HepG2 (cell line): Measurements from ENCODE around the gene P2RY2. TPM values are rescaled to one million over a fixed set of nuclear protein-coding genes. Genes with fewer than 3 reads are reported as not detected.

Experiments used
- ATAC-seq: fragments of 200-7000 bp; cut with Tn5 transposase; 3 replicates; pipeline ENCODE4 v1.9.1; 2020; ENCODE audit warnings: mild to moderate bottlenecking, moderate library complexity
- BruUV-seq: library from RNA; stranded (reverse); fragments of 400-500 nt; replicated peaks from 2 replicates; lab custom pipeline; 2021; lab: Mats Ljungman, UMichigan
- CTCF ChIA-PET: fragments of 300-600 bp; formaldehyde crosslinking; extraction: SDS; loops from one replicate; lab custom pipeline; 2021; ENCODE audit warnings: low total read pairs, inconsistent platforms, low intra/inter-chr PET ratio; lab: Yijun Ruan, JAX
- POLR2A ChIA-PET: fragments of 350-600 bp; sonication (Branson Sonifier 250); formaldehyde crosslinking; loops from one replicate; lab custom pipeline; 2020; ENCODE audit warnings: antibody characterized with exemption, inconsistent platforms; lab: Yijun Ruan, JAX
- DNase-seq: peaks from one replicate; pipeline ENCODE4 v3.0.0-alpha.2; 2015; ENCODE audit warnings: low spot score
- FAIRE-seq: peaks from 3 replicates; lab custom pipeline; 2011; peaks lifted over from hg19 to GRCh38; lab: Jason Lieb, UNC
- H2AFZ ChIP-seq: one replicate; pipeline ENCODE4 v1.6.1; 2011; ENCODE audit warnings: low read length, inconsistent platforms
- H3K27ac ChIP-seq: fragments of 300-600 bp; 3 replicates; pipeline ENCODE4 v1.8.0; 2011; ENCODE audit warnings: mixed run types, mild to moderate bottlenecking, mixed read lengths, low read length, inconsistent platforms; ENCODE audit not compliant: insufficient read depth; ENCODE audit errors: extremely low read length
- H3K27me3 ChIP-seq, 2 experiments: fragments of 200-600 bp in 1 of 2; 2 replicates in 1 of 2; 3 replicates in 1 of 2; pipeline versions ENCODE4 v1.6.0 to v1.8.0; 2011; ENCODE audit warnings: low read length in 2 of 2, mild to moderate bottlenecking in 2 of 2, moderate library complexity in 2 of 2, inconsistent platforms in 1 of 2; ENCODE audit not compliant: insufficient read depth in 2 of 2, control insufficient read depth in 1 of 2
- H3K36me3 ChIP-seq, 2 experiments: fragments of 200-600 bp in 1 of 2; replicated peaks in 1 of 2; 2 replicates in 1 of 2; 3 replicates in 1 of 2; pipeline versions ENCODE4 v1.5.1 to v1.8.0; 2011; ENCODE audit warnings: low read length in 2 of 2, inconsistent platforms in 1 of 2; ENCODE audit not compliant: insufficient read depth in 2 of 2, control insufficient read depth in 1 of 2
- H3K4me1 ChIP-seq: 2 replicates; pipeline ENCODE4 v1.5.1; 2012; ENCODE audit warnings: low read length, inconsistent platforms; ENCODE audit not compliant: insufficient read depth
- H3K4me2 ChIP-seq: 2 replicates; pipeline ENCODE4 v1.6.0; 2011; ENCODE audit warnings: low read depth, low read length, inconsistent platforms
- H3K4me3 ChIP-seq, 3 experiments: fragments of 200-600 bp in 1 of 3; sonication (generic), shearing (Covaris generic) in 1 of 3; replicated peaks in 1 of 3; 2 replicates each; pipeline ENCODE4 v1.5.1; 2011 to 2016; ENCODE audit warnings: low read length in 3 of 3, inconsistent platforms in 2 of 3, low read depth in 2 of 3, mild to moderate bottlenecking in 2 of 3, control low read depth in 1 of 3, mixed read lengths in 1 of 3; ENCODE audit not compliant: insufficient read depth in 1 of 3
- H3K79me2 ChIP-seq: one replicate; pipeline ENCODE4 v1.6.1; 2011; ENCODE audit warnings: low read length, inconsistent platforms; ENCODE audit not compliant: insufficient read depth
- H3K9ac ChIP-seq: 2 replicates; pipeline ENCODE4 v1.6.0; 2011; ENCODE audit warnings: mild to moderate bottlenecking, low read depth, low read length, inconsistent platforms; ENCODE audit not compliant: insufficient read depth
- H3K9me3 ChIP-seq: 2 replicates; pipeline ENCODE4 v1.5.1; 2012; ENCODE audit warnings: mild to moderate bottlenecking, low read length
- H4K20me1 ChIP-seq: 2 replicates; pipeline ENCODE4 v1.6.0; 2011; ENCODE audit warnings: inconsistent platforms, mild to moderate bottlenecking, low read length, moderate library complexity; ENCODE audit not compliant: insufficient read depth
- ELF4 ChIP-seq: sonication (generic); formaldehyde crosslinking; IDR thresholded peaks from 2 replicates; pipeline ENCODE4 v1.5.0; 2020; ENCODE audit warnings: missing genetic modification reagents, mild to moderate bottlenecking, moderate library complexity, borderline replicate concordance
- ESRRA ChIP-seq: sonication (generic); formaldehyde crosslinking; IDR thresholded peaks from 2 replicates; pipeline ENCODE4 v1.5.1; 2020; ENCODE audit warnings: mild to moderate bottlenecking, low read depth, missing genetic modification reagents
- ETV5 ChIP-seq: IDR thresholded peaks from 2 replicates; pipeline ENCODE4 v1.6.1; 2018; ENCODE audit warnings: missing biosample characterization, missing genetic modification reagents, inconsistent platforms, borderline replicate concordance
- GZF1 ChIP-seq: sonication (generic); formaldehyde crosslinking; IDR thresholded peaks from 2 replicates; pipeline ENCODE4 v1.5.1; 2020; ENCODE audit warnings: mild to moderate bottlenecking, missing genetic modification reagents
- HNRNPUL1 ChIP-seq: fragments of 200-400 bp; formaldehyde crosslinking; IDR thresholded peaks from 2 replicates; pipeline ENCODE4 v1.6.1; 2017; ENCODE audit warnings: low read depth, mild to moderate bottlenecking, low read length, moderate library complexity
- HOMEZ ChIP-seq: IDR thresholded peaks from 2 replicates; pipeline ENCODE4 v1.6.1; 2016; ENCODE audit warnings: low read depth
- RBAK ChIP-seq: sonication (generic); formaldehyde crosslinking; IDR thresholded peaks from 2 replicates; pipeline ENCODE4 v1.5.1; 2020; ENCODE audit warnings: mild to moderate bottlenecking, missing genetic modification reagents
- ZC3H13 ChIP-seq: sonication (generic); formaldehyde crosslinking; IDR thresholded peaks from 2 replicates; pipeline ENCODE4 v1.8.1; 2023; ENCODE audit warnings: mild to moderate bottlenecking, missing genetic modification reagents, moderate library complexity
- ZNF567 ChIP-seq: sonication (generic); formaldehyde crosslinking; IDR thresholded peaks from 2 replicates; pipeline ENCODE4 v1.8.1; 2023; ENCODE audit warnings: mild to moderate bottlenecking, missing genetic modification reagents, borderline replicate concordance
- WGBS: methylation state at CpG from one replicate; pipeline ENCODE4 v1.1.6; 2017; ENCODE audit warnings: low lambda C conversion rate; 5-methylcytosine and 5-hydroxymethylcytosine counted together
- in situ Hi-C: cut with HindIII; loops from 2 replicates; pipeline ENCODE4 v1.10.0; 2017; ENCODE audit warnings: low pct_unique_long_range_greater_than_20kb; ENCODE audit not compliant: extremely low pct_ligation_motif_present
- intact Hi-C: fragments of 100-400 bp; cut with micrococcal nuclease; formaldehyde crosslinking; loops from one replicate; pipeline ENCODE4 v1.10.0; 2022; ENCODE audit not compliant: unreplicated experiment
- polyA plus RNA-seq, 8 experiments: library from polyadenylated mRNA; depleted of rRNA in 3 of 8; stranded (reverse) in 7 of 8; unstranded in 1 of 8; fragments of >200 nt; fragmentation: Illumina TruSeq in 4 of 8; extraction: Trizol in 4 of 8; gene quantifications; 2 replicates each; pipeline versions ENCODE4 v1.2.1 to v1.2.3, GENCODE V29; 2011 to 2016; ENCODE audit warnings: low read depth in 4 of 8, missing spikeins in 1 of 8, mixed read lengths in 1 of 8; ENCODE audit not compliant: insufficient read depth in 1 of 8
- total RNA-seq, 5 experiments: library from RNA; depleted of rRNA; stranded (reverse); fragments of >200 nt; fragmentation: Illumina TruSeq; extraction: Trizol; gene quantifications; 2 replicates each; pipeline ENCODE4 v1.2.3, GENCODE V29; 2016; ENCODE audit warnings: low read depth in 1 of 5

The P2RY2 gene
- total and polyA plus RNA-seq, 2 of the 13 experiments (the other 11 are each of a cell fraction or from before 2014, with no cell fraction given): 0.95 to 3.1 TPM

GRCh38 chr11:73274722-73275380 lies 56.8 kb downstream of the P2RY2 start:
- intact Hi-C loops: no loop called here
- Histone ChIP-seq H3K27ac (no peak overlapping the region), H4K20me1 (no peaks in the 10 kb centered on the region), H3K9ac (no peak overlapping the region), H3K4me1 (peaks cover 44% of the 10 kb centered on the region), H2AFZ (no peak overlapping the region), H3K79me2 (no peaks in the 10 kb centered on the region), H3K4me2 (no peak overlapping the region), H3K4me3 (no peak overlapping the region), H3K36me3 (no peaks in the 10 kb centered on the region), H3K27me3 (peaks cover 2 to 14% of the 10 kb centered on the region in 2 experiments; a peak in 3 of 5 replicates), H3K9me3 (no peaks in the 10 kb centered on the region)
- WGBS: 83% methylated on average over 3 of the region's 11 CpGs
- ATAC-seq (no peak), FAIRE-seq (no peak), DNase-seq (no peak)
- no TSS peak for BruUV-seq
- ChIA-PET POLR2A (no interaction called here), CTCF (no interaction called here)
- in situ Hi-C loops: no loop called here
- TF ChIP-seq ESRRA (CRISPR knock-in tag): no peak
- TF ChIP-seq HOMEZ: no peak
- TF ChIP-seq GZF1 (CRISPR knock-in tag): no peak
- TF ChIP-seq ZNF567 (CRISPR knock-in tag): no peak
- no peak for TF ChIP-seq HNRNPUL1
- TF ChIP-seq RBAK (CRISPR knock-in tag): no peak

- H4K20me1 ChIP-seq: no peaks in the 10 kb centered on the region
- in situ Hi-C loops: no loop called here
- H3K27ac ChIP-seq: no peak overlapping the region
- ATAC-seq (no peak), FAIRE-seq (no peak)
- BruUV-seq: no TSS peak
- H3K4me2 ChIP-seq: no peak overlapping the region
- no peaks in the 10 kb centered on the region for H3K9me3 ChIP-seq
- no peaks in the 10 kb centered on the region for H3K79me2 ChIP-seq
- CTCF ChIA-PET: no interaction called here
- H3K27me3 ChIP-seq: peaks cover 2 to 9% of the 10 kb centered on the region in 2 experiments; a peak in 3 of 5 replicates
- H3K4me1 ChIP-seq: peaks cover 39% of the 10 kb centered on the region
- POLR2A ChIA-PET: no interaction called here
- H3K4me3 ChIP-seq: no peak overlapping the region
- H3K36me3 ChIP-seq: no peaks in the 10 kb centered on the region
- TF ChIP-seq ZC3H13: no peak
- TF ChIP-seq ELF4 (CRISPR knock-in tag): no peak
- TF ChIP-seq ETV5: no peak
- TF ChIP-seq, all 625 proteins: peak for 0
- DNase-seq: no peak
- Histone ChIP-seq H2AFZ (no peak overlapping the region), H3K9ac (no peak overlapping the region)
- WGBS: 74% methylated on average over 4 of the region's 4 CpGs
- intact Hi-C loops: no loop called here
These were observed 57.3 kb downstream of the P2RY2 start for GRCh38 chr11:73275381-73275750.
